OCI-LY7 (cell line): ENCODE measurements around the gene IL1RAPL1. TPM values are rescaled to one million over a fixed set of nuclear protein-coding genes. Genes with fewer than 3 reads are reported as not detected.

Experiments
- BruUV-seq: library from RNA; stranded (reverse); fragments of 400-500 nt; replicated peaks from 2 replicates; lab custom pipeline; 2021; lab: Mats Ljungman, UMichigan
- CTCF ChIA-PET: fragments of 300-600 bp; sonication (Branson Sonifier 250); formaldehyde crosslinking; loops from one replicate; lab custom pipeline; 2022; ENCODE audit warnings: antibody characterized with exemption; ENCODE audit not compliant: unreplicated experiment; lab: Charles Lee
- POLR2A ChIA-PET: fragments of 300-600 bp; sonication (Branson Sonifier 250); formaldehyde crosslinking; loops from one replicate; lab custom pipeline; 2022; ENCODE audit warnings: antibody characterized with exemption; lab: Charles Lee
- DNase-seq: peaks from one replicate; pipeline ENCODE4 v3.0.0-alpha.2; 2015; ENCODE audit warnings: low spot score
- H2AFZ ChIP-seq: fragments of 200-600 bp; sonication (generic), shearing (Covaris generic); 2 replicates; pipeline ENCODE4 v1.6.1; 2014; ENCODE audit warnings: mild to moderate bottlenecking, antibody characterized with exemption, low read length, moderate library complexity
- H3K27ac ChIP-seq: fragments of 200-600 bp; sonication (generic); 2 replicates; pipeline ENCODE4 v1.5.1; 2014; ENCODE audit warnings: mixed run types, low read depth, mild to moderate bottlenecking, moderate library complexity, low read length, inconsistent platforms; ENCODE audit not compliant: poor library complexity, severe bottlenecking
- H3K36me3 ChIP-seq: fragments of 200-600 bp; sonication (generic); 2 replicates; pipeline ENCODE4 v1.6.1; 2014; ENCODE audit warnings: mild to moderate bottlenecking, antibody characterized with exemption, low read length, moderate library complexity, mixed read lengths; ENCODE audit not compliant: insufficient read depth
- H3K4me1 ChIP-seq: fragments of 200-600 bp; sonication (generic); 2 replicates; pipeline ENCODE4 v1.5.1; 2014; ENCODE audit warnings: mild to moderate bottlenecking, low read length; ENCODE audit not compliant: insufficient read depth, poor library complexity, severe bottlenecking
- H3K4me2 ChIP-seq: fragments of 200-600 bp; sonication (generic); 2 replicates; pipeline ENCODE4 v1.6.1; 2014; ENCODE audit warnings: mild to moderate bottlenecking, low read length
- H3K4me3 ChIP-seq: fragments of 200-600 bp; sonication (generic); 2 replicates; pipeline ENCODE4 v1.5.1; 2014; ENCODE audit warnings: mild to moderate bottlenecking, low read depth, low read length; ENCODE audit not compliant: poor library complexity, severe bottlenecking
- H3K79me2 ChIP-seq: fragments of 200-600 bp; sonication (generic); 2 replicates; pipeline ENCODE4 v1.6.1; 2016; ENCODE audit warnings: low read depth, mild to moderate bottlenecking, low read length, moderate library complexity, mixed read lengths; ENCODE audit not compliant: insufficient read depth
- H3K9me2 ChIP-seq: fragments of 200-600 bp; sonication (generic); 2 replicates; pipeline ENCODE4 v1.6.1; 2016; ENCODE audit warnings: mild to moderate bottlenecking, low read length, mixed read lengths; ENCODE audit not compliant: insufficient read depth
- H3K9me3 ChIP-seq: fragments of 200-600 bp; sonication (generic); 2 replicates; pipeline ENCODE4 v1.6.1; 2014; ENCODE audit warnings: mild to moderate bottlenecking, mixed run types, low read length, mixed read lengths
- H4K20me1 ChIP-seq: fragments of 200-600 bp; sonication (generic); 2 replicates; pipeline ENCODE4 v1.6.1; 2014; ENCODE audit warnings: mild to moderate bottlenecking, antibody characterized with exemption, low read length, moderate library complexity, mixed read lengths; ENCODE audit not compliant: insufficient read depth
- EZH2phosphoT487 ChIP-seq: fragments of 200-600 bp; sonication (generic); IDR thresholded peaks from 2 replicates; pipeline ENCODE4 v1.6.1; 2018; ENCODE audit warnings: low read depth, borderline replicate concordance, mild to moderate bottlenecking, mixed run types, antibody characterized with exemption, low read length, moderate library complexity, mixed read lengths
- intact Hi-C: fragments of 100-400 bp; cut with micrococcal nuclease; formaldehyde crosslinking; loops from one replicate; pipeline ENCODE4 v1.10.0; 2022; ENCODE audit not compliant: unreplicated experiment
- total RNA-seq, 2 experiments: library from RNA; depleted of rRNA in 1 of 2; stranded (reverse); fragments of >200 nt in 1 of 2; shearing (Covaris generic) in 1 of 2; gene quantifications; 2 replicates each; pipeline ENCODE4 v1.2.3, GENCODE V29; 2014 to 2022
- TF ChIP-seq, protein P1 (sequence below): fragments of 200-600 bp; sonication (generic); conservative IDR thresholded peaks from 2 replicates; pipeline ENCODE4 v1.5.1; 2014; ENCODE audit warnings: mild to moderate bottlenecking, antibody characterized with exemption, low read length, moderate library complexity, mixed read lengths

The IL1RAPL1 gene
- total RNA-seq, 2 experiments from 2014 or later = not detected

DNA sequence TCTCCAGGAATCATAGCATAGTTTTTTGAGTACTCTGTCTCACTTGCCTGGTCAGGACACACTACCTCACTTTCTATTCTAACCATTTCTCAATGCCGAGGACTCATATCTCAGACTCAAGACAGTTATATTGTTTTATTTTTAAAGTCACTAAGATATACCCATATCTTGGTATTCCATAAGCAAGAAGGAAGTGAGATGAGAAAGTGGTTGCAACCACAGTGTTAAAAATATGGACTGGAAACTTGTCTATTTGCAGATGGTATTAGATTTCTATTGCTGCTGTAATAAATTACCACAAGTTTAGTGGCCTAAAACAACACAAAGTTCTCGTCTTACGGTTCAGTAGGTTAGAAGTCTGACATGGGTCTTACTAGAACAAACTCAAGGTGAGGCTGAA lies 1283.4 kb downstream of the IL1RAPL1 start:
- no peaks in the 10 kb centered on the region for H3K9me3 ChIP-seq
- POLR2A ChIA-PET = no interaction called here
- intact Hi-C loops = no loop called here
- DNase-seq = no peak
- no peak overlapping the region for H3K4me3 ChIP-seq
- no TSS peak for BruUV-seq
- no peaks in the 10 kb centered on the region for H3K36me3 ChIP-seq
- TF ChIP-seq, protein P1, sequence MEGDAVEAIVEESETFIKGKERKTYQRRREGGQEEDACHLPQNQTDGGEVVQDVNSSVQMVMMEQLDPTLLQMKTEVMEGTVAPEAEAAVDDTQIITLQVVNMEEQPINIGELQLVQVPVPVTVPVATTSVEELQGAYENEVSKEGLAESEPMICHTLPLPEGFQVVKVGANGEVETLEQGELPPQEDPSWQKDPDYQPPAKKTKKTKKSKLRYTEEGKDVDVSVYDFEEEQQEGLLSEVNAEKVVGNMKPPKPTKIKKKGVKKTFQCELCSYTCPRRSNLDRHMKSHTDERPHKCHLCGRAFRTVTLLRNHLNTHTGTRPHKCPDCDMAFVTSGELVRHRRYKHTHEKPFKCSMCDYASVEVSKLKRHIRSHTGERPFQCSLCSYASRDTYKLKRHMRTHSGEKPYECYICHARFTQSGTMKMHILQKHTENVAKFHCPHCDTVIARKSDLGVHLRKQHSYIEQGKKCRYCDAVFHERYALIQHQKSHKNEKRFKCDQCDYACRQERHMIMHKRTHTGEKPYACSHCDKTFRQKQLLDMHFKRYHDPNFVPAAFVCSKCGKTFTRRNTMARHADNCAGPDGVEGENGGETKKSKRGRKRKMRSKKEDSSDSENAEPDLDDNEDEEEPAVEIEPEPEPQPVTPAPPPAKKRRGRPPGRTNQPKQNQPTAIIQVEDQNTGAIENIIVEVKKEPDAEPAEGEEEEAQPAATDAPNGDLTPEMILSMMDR = no peak
- TF ChIP-seq EZH2phosphoT487 = no peak
- no peak overlapping the region for H3K27ac ChIP-seq
- no peak overlapping the region for H2AFZ ChIP-seq
- no peaks in the 10 kb centered on the region for H3K79me2 ChIP-seq
- H4K20me1 ChIP-seq = no peaks in the 10 kb centered on the region
- H3K4me2 ChIP-seq = no peak overlapping the region
- CTCF ChIA-PET = no interaction called here
- no peaks in the 10 kb centered on the region for H3K4me1 ChIP-seq
- H3K9me2 ChIP-seq = no peaks in the 10 kb centered on the region

DNA sequence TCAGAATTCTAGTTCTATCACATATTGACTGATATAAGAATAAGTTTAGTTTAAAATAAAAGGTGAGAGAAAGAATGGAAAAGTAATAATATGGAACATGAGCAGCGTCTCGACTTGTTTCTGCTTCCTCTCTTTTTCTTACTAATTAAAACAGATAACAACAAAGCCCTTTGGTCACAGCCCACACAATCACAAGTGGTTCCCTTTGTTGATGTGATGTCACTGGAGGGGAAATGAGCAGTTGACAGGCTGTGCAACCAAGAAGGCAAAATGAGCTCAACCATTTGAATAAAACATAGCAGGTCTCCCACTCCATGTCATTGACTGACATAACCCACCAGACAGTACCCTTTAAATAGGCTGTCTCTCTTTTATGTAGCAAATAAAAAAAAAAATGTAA lies 1285.6 kb downstream of the IL1RAPL1 start:
- Histone ChIP-seq H3K79me2 (no peaks in the 10 kb centered on the region), H3K4me3 (no peak overlapping the region), H3K9me3 (no peaks in the 10 kb centered on the region), H3K4me1 (no peaks in the 10 kb centered on the region), H2AFZ (no peak overlapping the region), H3K27ac (no peak overlapping the region), H3K9me2 (no peaks in the 10 kb centered on the region), H3K36me3 (no peaks in the 10 kb centered on the region), H3K4me2 (no peak overlapping the region), H4K20me1 (no peaks in the 10 kb centered on the region)
- no TSS peak for BruUV-seq
- ChIA-PET POLR2A (interaction anchor here (0.9 kb wide), 1 partner anchor 21 kb away, joined by 5 read pairs; no protein-coding TSS in a partner anchor), CTCF (no interaction called here)
- intact Hi-C loops = no loop called here
- TF ChIP-seq, protein P1 = no peak
- TF ChIP-seq EZH2phosphoT487 = no peak
- DNase-seq = no peak

DNA sequence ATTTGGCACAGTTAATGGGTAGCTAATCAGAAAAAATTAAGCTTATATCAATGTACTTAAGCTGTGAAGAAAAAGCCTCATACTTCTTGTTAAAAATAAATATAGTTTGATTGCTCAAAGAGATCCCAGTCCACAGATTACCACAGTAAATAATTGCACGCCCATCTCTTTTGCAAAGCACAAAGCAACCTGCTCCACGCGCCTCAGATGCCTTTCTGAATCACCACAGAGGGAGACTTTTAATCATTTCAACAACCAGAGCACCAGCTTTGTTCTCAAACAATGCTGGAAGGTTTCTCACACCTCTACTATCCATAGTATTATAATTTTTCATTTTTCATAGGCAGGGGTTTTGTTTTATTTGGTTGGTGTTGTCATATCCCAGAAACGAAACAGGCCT lies 1289.5 kb downstream of the IL1RAPL1 start:
- Histone ChIP-seq H4K20me1 (no peaks in the 10 kb centered on the region), H3K36me3 (no peaks in the 10 kb centered on the region), H3K79me2 (no peaks in the 10 kb centered on the region), H3K9me2 (no peaks in the 10 kb centered on the region), H3K4me1 (no peaks in the 10 kb centered on the region), H2AFZ (no peak overlapping the region), H3K4me3 (no peak overlapping the region), H3K9me3 (no peaks in the 10 kb centered on the region), H3K27ac (no peak overlapping the region), H3K4me2 (no peak overlapping the region)
- TF ChIP-seq, protein P1 = no peak
- TF ChIP-seq EZH2phosphoT487 = no peak
- POLR2A ChIA-PET = no interaction called here
- BruUV-seq = no TSS peak
- DNase-seq = no peak
- CTCF ChIA-PET = no interaction called here
- intact Hi-C loops = no loop called here
